Measurements from ENCODE around the gene TMEM151A.

Gene TMEM151A

GRCh38 chr11:66282468-66283455, 8.9 kb upstream of the TMEM151A start:
- peak; percentile 96 to 99 (median 97) for DNase-seq (ENCODE audit: low read depth in 2 of 3, low spot score in 1 of 3)

DNA sequence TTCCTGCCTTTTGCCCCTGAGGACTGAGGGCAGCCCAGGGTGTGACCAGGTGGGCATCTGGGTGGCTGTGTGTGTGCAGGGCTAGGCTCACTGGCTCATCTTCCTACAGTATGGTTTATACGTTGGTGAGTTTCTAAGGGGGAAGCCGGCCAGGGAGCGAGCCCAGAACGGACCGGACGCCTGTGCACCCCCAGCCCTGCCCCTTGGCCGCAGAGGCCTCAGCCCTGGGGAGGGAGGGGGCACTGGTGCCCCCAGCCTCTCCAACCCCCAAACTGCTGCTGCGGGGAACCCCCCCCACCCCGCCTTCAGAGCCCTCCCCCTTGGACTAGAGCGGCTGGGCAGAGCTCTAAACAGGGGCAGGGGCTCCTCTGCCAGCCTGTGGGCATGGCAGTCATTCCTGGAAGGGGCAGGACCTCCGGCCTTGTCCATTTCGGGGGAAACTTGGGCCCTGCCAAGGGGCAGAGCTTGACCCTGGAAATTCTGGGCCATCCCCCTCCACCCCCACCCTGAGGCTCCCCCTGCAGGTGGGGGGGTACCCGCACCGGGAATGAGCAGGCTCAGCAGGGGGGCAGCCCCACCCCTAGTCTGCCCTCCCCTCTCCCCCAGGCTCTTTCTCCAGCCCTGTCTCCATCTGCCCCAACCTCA, 8.1 kb upstream of the TMEM151A start:
- DNase-seq (ENCODE audit: low read depth in 2 of 3, low spot score in 1 of 3) = no peak

GRCh38 chr11:66284526-66285078, 7.1 kb upstream of the TMEM151A start:
- DNase-seq (ENCODE audit: low read depth in 2 of 3, low spot score in 1 of 3) = no peak

DNA sequence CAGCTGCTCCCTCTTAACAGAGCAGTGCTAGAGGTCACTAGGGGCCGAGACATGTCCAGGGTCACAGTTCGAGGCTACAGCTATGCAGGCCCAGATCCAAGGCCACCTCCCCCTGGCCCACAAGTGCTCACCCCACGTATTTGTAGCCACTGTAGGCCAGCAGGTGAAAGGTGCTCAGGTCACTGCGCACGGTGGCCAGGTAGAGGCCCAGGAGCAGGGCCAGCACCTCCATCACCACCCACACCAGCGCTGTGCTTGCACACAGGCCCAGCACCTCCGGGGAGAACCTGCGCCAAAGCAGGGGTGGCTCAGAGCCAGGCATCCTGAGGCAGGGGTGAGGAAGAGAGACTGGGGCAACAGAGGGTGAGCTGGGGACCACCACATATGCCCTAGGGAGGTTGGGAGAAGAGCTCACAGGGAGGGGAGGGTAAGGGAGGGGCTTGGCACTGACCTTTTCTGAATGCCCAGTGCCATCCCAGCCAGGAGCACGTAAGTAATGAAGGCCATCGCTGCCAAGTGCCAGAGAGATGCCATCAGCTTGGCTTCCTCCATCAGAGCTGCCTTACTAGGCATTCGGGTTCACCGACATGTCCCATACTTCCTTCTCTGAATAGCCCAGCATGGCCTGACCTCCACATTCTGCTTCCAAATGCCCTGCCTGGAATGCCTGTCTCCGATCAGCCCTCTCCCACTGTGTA, 6.3 kb upstream of the TMEM151A start:
- no peak for DNase-seq (ENCODE audit: low read depth in 2 of 3, low spot score in 1 of 3)

GRCh38 chr11:66286699-66287098, 5.0 kb upstream of the TMEM151A start:
- no peak for DNase-seq (ENCODE audit: low read depth in 2 of 3, low spot score in 1 of 3)

DNA sequence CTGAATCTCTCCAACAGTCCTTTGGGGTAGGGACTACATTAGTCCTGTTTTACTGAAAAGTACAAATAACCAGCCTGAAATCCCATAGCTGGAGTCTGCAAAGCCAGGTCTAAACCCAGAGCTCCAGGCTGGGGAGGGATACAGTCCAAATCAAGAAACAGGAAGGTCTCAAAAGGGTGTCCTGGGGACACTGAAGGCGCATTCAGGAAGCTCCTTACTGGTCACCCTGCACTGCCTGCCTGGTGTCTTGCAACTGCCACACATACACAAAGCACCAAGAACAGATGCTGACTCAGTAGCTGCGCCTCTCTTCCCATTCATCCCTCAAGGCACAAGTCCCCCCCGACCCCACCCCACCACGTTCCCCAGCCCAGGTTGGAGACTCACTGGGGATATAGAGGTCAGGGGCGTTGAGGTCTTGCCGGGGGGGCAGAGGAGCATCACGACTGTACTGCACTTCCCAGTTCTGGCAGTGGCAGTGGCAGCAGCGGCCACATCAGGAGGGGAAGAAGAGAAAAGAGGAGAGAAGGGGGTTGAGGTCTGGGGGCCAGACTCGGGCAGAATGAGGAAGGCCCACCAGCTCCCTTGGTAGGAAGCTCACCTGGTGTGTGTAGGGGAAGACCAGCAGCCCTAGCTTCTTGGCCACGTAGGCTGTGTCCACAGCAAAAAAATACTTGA, 4.3 kb upstream of the TMEM151A start:
- no peak for DNase-seq (ENCODE audit: low read depth in 2 of 3, low spot score in 1 of 3)

DNA sequence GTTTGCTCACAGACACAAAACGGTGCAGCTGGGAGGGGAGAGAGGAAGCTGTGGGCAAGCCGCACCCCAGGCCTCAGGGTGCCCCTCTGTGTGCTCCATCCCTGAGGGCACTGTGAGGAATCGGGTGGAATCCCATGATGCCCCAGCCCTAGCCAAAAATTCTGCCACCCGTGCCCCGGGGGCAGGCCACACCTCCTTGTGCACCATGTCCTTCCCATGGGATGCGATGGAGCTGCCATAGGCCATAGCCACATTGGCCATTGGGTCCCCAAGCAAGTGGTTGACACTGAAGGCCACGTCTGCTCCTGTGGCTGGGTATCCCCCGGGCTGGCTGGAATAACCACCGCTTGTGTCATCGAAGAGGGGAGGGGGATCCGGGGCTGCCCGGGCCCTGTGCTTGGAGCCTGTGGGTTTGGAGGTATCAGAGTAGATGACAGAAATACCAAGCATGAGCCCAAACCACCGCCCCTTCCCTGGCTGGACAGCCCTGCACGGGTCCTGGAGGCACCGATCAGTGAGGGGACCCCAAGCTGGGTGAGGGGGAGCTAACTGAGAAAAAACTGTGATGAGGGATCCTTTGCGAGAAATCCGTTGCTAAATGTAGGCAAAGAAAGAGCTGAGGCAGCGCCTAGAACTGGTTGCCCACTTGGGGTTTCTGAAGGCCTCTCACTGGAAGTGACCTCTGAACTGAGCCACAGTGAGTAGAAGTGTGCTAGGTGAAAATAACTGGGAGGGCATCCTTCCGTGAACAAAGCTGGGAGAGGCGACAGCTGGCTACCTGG, 3.6 kb upstream of the TMEM151A start:
- no peak for DNase-seq (ENCODE audit: low read depth in 2 of 3, low spot score in 1 of 3)

GRCh38 chr11:66288671-66289547, 2.8 kb upstream of the TMEM151A start, which contains the start of gene YIF1A:
TSS of gene YIF1A (minus strand) at chr11:66289143. CDS start at chr11:66288985, 158 bp downstream.
- DNase-seq (ENCODE audit: low read depth in 2 of 3, low spot score in 1 of 3) = peak; percentile 94 to 98 (median 98)

DNA sequence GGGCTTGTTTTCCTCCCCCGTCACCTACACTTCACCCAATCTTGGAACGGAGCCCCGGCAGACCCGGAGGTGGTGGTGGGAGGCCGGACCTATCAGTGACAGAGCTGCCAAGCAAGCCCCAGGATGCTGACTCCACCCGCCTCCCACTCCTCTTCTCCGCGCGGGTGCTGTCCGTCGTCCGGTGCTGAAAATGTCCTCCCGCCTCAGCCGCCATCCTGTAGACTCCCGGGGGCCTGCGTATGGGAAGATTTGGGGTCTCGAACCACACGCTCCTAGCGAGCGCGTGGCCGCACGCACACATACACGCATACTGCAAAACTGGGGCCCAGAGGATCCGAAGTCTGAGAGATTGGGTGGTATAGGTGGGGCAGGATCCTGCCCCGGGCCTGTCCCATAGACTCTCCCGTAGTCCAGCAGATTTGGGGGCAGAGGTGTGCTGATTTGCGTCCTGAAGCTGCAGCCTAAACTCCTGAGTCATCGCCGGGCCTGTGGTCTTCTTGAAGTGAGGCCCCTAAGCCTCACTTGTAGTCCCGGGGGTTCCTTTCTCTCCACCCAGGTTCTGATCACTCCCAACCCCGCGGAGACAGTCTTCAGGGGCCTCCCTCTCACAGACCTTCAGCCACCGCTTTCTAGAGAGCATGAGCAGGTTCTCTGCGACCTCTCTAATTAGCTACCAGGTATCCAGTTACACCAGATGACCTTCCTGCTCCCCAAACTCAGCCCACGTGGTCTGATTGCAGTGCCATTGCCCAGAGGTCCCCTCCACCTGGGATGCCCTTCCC, 2.0 kb upstream of the TMEM151A start:
- DNase-seq (ENCODE audit: low read depth in 2 of 3, low spot score in 1 of 3) = peak; percentile 76 to 78 (median 76)

DNA sequence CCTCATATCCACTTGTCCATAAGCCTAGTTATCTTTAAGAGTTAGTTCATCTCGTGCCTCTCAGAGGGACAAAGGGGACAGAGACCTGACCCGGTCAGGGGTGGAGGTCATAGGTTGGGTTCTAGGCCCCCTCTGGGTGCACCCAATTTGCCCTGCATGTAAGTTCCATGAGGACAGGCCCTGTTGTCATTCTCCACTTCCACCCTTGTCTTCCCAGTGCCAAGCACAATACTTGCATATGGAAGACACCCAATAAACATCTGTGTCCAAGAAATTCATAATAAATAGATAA, 1.4 kb upstream of the TMEM151A start:
- no peak for DNase-seq (ENCODE audit: low read depth in 2 of 3, low spot score in 1 of 3)

- DNase-seq (ENCODE audit: low read depth in 2 of 3, low spot score in 1 of 3) = no peak
These were observed 390 bp upstream of the TMEM151A start for GRCh38 chr11:66291303-66291705.

DNA sequence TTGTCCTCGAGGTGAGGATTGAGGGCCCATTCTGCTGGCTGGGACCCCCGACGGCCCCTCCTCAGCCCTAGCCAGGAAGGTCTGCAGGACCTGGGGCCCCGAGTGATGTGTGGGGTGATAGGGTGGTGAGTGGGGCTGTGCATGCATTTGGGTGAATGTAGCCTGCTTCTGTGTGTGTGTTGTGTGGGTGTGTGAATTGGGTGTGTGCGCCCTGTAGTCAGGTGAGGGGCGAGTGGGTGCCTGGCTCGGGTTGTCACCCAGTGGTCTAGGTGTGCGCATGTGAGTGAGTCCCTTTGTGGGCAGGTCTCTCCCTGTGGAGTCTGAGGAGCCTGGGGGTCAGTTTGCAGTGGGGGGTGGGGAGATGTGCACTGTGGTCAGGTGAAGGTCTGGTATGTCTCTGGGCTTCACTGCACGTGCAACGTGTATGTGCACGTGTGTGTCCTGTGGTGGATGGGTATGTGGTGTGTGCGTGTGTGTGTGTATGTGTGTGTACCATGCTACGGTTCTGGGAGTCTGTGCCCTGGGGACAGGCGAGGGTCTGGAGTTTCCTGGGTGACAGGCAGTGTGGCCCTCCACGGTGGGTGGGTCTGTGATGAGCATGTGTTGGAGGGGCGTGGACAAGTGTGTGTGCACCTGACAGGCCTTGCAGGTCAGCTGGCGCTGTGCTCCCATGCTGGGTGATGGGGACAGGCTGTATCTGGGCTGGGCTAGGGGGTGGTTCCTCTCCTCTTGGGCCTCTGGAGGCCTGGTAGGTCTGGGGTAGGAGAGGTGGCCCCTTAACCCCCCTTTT, 1.0 kb downstream of the TMEM151A start:
- DNase-seq (ENCODE audit: low read depth in 2 of 3, low spot score in 1 of 3) = no peak

DNA sequence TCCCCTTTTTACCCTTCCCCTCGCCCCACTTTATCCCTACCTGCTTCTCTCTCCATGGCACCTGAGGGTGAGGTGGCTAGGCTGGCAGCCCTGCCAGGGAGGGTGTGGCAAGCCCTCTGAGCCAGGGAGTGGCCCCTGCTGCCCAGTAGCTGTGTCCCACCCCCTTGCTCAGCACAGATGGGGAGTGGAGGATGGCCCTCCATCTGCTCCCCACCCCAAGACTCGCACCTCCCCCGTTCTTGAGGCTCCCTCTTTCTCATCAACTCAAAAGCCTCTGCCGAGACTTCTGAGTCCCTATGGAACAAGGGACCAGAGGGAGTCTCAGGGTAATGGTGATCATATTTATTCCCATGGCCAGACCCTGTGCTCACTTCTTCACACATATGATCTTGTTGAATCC, 1.7 kb downstream of the TMEM151A start:
- DNase-seq (ENCODE audit: low read depth in 2 of 3, low spot score in 1 of 3) = no peak

- DNase-seq (ENCODE audit: low read depth in 2 of 3, low spot score in 1 of 3) = no peak
These were observed 2.3 kb downstream of the TMEM151A start for GRCh38 chr11:66293777-66294625.

GRCh38 chr11:66294626-66295620, 3.2 kb downstream of the TMEM151A start:
- no peak for DNase-seq (ENCODE audit: low read depth in 2 of 3, low spot score in 1 of 3)

All from stimulated activated CD4-positive, alpha-beta T cell treated with anti-CD3 and anti-CD28 coated beads, Interleukin-12 subunit alpha, Interleukin-12 subunit beta, amount 100 ng/mL, for 48 hours (primary cell).